ENCODE results near the gene CMTM5.
A peak's percentile ranks its signal among the peaks of the same experiment; 100 is the strongest.

The CMTM5 gene

DNA sequence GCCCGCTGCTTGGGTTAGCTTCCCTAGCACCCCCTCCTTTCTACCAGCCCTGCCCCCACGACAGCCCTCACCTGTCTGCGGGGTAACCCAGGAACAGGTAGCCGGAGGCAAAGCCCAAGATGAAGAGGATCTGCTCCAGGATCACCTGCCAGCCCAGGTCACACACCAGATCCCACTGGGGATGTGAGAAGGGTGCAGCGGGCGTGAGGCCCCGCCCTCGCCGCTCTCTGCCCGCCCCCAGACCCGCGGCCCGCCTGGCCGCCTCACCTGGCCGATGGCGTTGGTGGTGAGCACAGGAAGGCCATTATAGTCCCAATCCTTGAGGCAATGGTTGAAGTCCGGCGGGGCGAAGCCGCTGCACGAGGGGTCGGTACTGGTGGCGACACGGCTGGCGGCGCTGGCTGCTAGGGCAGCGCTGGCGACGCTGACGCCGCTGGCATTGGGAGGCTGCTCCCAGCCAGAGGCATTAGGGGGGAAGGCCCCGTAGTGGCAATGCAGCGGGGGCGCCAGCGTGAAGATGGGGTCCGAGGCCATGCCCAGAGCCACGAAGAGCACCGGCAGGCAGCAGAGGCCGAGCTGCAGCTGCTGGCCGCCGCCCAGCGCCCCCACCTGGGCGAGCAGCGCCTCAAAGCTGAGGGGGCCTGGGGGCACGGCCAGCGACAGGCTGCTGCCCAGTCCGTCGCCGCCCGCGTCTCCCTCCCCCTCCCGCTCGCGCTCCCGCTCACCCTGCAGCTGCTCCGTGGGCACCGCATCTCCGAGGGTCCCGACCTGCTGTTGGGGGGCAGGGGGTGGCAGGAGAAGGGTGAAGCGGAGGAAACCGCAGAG is 25.0 kb upstream of the CMTM5 start:
- peak; percentile 58 for ATAC-seq
- TF ChIP-seq CSDC2 (CRISPR knock-in tag; IDR thresholded peaks at IDR 0.05), result no peak
- TF ChIP-seq, protein P1, sequence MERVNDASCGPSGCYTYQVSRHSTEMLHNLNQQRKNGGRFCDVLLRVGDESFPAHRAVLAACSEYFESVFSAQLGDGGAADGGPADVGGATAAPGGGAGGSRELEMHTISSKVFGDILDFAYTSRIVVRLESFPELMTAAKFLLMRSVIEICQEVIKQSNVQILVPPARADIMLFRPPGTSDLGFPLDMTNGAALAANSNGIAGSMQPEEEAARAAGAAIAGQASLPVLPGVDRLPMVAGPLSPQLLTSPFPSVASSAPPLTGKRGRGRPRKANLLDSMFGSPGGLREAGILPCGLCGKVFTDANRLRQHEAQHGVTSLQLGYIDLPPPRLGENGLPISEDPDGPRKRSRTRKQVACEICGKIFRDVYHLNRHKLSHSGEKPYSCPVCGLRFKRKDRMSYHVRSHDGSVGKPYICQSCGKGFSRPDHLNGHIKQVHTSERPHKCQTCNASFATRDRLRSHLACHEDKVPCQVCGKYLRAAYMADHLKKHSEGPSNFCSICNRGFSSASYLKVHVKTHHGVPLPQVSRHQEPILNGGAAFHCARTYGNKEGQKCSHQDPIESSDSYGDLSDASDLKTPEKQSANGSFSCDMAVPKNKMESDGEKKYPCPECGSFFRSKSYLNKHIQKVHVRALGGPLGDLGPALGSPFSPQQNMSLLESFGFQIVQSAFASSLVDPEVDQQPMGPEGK (CRISPR knock-in tag; IDR thresholded peaks at IDR 0.05; ENCODE audit: borderline replicate concordance), result 0 out of 2 replicates have a peak, but pooled peaks have one; percentile 28

DNA sequence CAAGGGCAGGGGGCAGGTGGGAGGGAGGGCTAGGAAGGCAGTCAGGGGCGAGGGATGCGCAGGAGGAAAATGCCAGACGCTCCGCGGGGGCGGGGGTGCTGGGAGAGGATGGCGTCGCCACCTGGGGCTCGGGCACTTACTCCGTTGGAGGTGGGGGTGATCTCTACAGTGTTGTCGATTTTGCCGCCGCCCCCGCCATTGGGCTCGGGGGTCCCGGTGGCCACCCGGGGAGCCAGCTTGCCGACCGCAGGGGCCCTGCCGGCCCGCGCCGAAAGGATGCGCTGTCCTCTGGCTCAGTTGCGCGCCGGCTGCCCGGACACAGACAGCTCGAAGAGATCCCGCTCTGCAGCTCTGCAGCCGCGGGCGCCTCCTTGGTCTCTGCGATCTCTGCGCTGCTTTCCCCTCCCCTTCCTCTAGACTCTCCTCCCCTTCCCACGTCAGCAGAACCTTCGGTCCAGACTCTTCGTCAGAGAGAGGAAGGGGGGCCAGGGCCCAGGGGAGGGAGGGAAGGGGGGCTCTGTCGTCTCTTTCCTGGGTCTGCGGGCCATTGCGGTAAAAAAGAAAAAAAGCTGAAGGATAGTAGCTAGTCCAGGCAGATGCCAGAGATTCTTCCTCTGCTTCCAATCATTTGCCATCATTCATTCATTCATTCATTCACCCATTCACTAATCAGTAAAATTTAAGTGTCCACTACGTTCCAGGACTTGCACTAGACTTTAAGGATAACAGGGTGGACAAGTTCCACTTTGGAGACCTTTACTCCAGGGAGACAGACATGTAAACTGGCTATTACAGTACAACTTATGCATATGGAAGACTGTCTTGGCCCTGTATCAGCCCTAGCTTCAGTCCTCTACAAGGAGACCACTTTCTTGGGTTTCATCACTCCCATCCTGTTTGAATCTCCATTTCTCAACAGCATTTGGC is 24.1 kb upstream of the CMTM5 start, which contains the start of gene SLC22A17:
SLC22A17 (minus strand) TSS at position 382 of the 927 bp plus-strand sequence.
- no peak for TF ChIP-seq RARB (CRISPR knock-in tag; IDR thresholded peaks at IDR 0.05)
- no peak for TF ChIP-seq TCF4 (CRISPR knock-in tag; IDR thresholded peaks at IDR 0.05; ENCODE audit: borderline replicate concordance)
- TF ChIP-seq, protein P2, sequence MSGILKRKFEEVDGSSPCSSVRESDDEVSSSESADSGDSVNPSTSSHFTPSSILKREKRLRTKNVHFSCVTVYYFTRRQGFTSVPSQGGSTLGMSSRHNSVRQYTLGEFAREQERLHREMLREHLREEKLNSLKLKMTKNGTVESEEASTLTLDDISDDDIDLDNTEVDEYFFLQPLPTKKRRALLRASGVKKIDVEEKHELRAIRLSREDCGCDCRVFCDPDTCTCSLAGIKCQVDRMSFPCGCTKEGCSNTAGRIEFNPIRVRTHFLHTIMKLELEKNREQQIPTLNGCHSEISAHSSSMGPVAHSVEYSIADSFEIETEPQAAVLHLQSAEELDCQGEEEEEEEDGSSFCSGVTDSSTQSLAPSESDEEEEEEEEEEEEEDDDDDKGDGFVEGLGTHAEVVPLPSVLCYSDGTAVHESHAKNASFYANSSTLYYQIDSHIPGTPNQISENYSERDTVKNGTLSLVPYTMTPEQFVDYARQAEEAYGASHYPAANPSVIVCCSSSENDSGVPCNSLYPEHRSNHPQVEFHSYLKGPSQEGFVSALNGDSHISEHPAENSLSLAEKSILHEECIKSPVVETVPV (CRISPR knock-in tag; IDR thresholded peaks at IDR 0.05), result no peak
- no peak for TF ChIP-seq ZNF565 (CRISPR knock-in tag; conservative IDR thresholded peaks at IDR 0.05; ENCODE audit: low read depth)
- TF ChIP-seq, protein P3, sequence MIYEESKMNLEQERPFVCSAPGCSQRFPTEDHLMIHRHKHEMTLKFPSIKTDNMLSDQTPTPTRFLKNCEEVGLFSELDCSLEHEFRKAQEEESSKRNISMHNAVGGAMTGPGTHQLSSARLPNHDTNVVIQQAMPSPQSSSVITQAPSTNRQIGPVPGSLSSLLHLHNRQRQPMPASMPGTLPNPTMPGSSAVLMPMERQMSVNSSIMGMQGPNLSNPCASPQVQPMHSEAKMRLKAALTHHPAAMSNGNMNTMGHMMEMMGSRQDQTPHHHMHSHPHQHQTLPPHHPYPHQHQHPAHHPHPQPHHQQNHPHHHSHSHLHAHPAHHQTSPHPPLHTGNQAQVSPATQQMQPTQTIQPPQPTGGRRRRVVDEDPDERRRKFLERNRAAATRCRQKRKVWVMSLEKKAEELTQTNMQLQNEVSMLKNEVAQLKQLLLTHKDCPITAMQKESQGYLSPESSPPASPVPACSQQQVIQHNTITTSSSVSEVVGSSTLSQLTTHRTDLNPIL (CRISPR knock-in tag; IDR thresholded peaks at IDR 0.05; ENCODE audit: low read depth), result no peak
- TF ChIP-seq, protein P1 (CRISPR knock-in tag; IDR thresholded peaks at IDR 0.05; ENCODE audit: borderline replicate concordance), result 0 out of 2 replicates have a peak, but pooled peaks have one; percentile 5
- TF ChIP-seq ZNF8 (CRISPR knock-in tag; IDR thresholded peaks at IDR 0.05), result no peak
- no peak for TF ChIP-seq ZFP30 (CRISPR knock-in tag; IDR thresholded peaks at IDR 0.05)
- ATAC-seq, result peak; percentile 98

DNA sequence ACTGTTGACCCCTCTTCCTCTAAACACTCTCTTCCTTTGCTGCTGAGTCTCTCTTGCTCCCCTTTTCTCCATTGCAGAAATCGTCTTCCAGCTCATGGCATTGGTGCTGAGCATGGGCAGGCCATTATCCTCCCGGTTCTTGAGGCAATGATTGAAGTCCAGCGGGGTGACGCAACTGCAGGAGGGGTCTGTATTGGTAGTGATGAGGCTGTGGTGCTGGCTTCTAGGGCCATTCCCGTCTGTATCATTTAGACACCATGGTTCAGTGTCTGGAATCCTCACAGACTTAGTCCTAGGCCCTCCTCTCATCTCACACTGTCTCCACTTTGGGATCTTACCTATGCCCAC is 23.4 kb upstream of the CMTM5 start:
- TF ChIP-seq, protein P1 (CRISPR knock-in tag; IDR thresholded peaks at IDR 0.05; ENCODE audit: borderline replicate concordance), result no peak
- ATAC-seq, result no peak

DNA sequence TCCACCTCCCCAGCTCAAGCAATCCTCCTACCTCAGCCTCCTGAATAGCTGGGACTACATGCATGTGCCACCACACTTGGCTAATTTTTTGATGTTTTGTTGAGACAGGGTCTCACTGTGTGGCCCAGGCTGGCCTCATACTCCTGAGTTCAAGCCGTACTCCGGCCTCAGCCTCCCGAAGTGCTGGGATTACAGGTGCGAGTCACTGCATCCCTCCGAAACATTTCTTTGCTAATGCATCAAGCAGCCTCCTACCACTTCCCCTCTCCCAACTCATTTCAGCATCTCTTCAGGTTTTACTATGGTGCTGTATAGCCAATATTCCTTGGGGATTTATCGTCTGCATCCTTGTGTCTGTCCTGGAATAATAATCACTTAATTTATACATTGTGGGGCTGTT is 21.9 kb upstream of the CMTM5 start:
- no peak for TF ChIP-seq ARNTL (CRISPR knock-in tag; IDR thresholded peaks at IDR 0.05; ENCODE audit: borderline replicate concordance, low read depth)
- TF ChIP-seq ZNF8 (CRISPR knock-in tag; IDR thresholded peaks at IDR 0.05), result no peak
- no peak for TF ChIP-seq PPARA (CRISPR knock-in tag; IDR thresholded peaks at IDR 0.05; ENCODE audit: borderline replicate concordance)
- no peak for TF ChIP-seq ZNF565 (CRISPR knock-in tag; conservative IDR thresholded peaks at IDR 0.05; ENCODE audit: low read depth)
- no peak for ATAC-seq

DNA sequence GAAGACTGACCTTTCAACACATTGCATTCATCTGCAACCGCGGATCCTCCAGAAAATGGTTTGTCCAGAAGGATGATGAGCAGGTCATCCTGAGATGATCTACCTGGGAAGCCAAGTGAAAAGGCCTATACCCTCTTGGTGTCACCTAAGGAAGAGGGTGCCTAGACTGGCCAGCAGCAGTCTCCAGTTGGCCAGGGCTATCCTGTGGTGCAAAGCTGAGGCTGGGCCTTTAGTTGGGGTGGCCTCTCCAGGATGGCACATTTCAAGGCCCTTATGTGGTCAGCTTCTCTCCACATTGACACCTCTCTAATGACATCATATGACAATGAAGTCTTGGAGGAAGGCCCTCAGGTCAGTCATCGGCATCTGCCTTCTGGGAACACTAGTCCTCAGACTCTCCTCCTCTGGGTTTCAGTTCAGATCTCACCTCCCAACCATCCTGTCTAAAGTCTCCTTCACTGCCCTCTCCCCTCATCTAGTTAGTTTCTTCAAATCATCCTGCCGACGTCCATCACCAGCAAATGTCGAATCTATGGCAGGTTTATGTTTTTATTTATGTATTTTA is 20.9 kb upstream of the CMTM5 start:
- no peak for ATAC-seq
- TF ChIP-seq RARB (CRISPR knock-in tag; IDR thresholded peaks at IDR 0.05), result no peak
- TF ChIP-seq PPARA (CRISPR knock-in tag; IDR thresholded peaks at IDR 0.05; ENCODE audit: borderline replicate concordance), result no peak
- no peak for TF ChIP-seq ZNF70 (CRISPR knock-in tag; IDR thresholded peaks at IDR 0.05)
- TF ChIP-seq ZNF565 (CRISPR knock-in tag; conservative IDR thresholded peaks at IDR 0.05; ENCODE audit: low read depth), result no peak
- TF ChIP-seq ARNTL (CRISPR knock-in tag; IDR thresholded peaks at IDR 0.05; ENCODE audit: borderline replicate concordance, low read depth), result no peak
- TF ChIP-seq GLIS3 (CRISPR knock-in tag; IDR thresholded peaks at IDR 0.05), result no peak
- TF ChIP-seq ZFP3 (CRISPR knock-in tag; IDR thresholded peaks at IDR 0.05), result no peak
- no peak for TF ChIP-seq ZFP30 (CRISPR knock-in tag; IDR thresholded peaks at IDR 0.05)
- TF ChIP-seq ZNF8 (CRISPR knock-in tag; IDR thresholded peaks at IDR 0.05), result no peak
- TF ChIP-seq, protein P4, sequence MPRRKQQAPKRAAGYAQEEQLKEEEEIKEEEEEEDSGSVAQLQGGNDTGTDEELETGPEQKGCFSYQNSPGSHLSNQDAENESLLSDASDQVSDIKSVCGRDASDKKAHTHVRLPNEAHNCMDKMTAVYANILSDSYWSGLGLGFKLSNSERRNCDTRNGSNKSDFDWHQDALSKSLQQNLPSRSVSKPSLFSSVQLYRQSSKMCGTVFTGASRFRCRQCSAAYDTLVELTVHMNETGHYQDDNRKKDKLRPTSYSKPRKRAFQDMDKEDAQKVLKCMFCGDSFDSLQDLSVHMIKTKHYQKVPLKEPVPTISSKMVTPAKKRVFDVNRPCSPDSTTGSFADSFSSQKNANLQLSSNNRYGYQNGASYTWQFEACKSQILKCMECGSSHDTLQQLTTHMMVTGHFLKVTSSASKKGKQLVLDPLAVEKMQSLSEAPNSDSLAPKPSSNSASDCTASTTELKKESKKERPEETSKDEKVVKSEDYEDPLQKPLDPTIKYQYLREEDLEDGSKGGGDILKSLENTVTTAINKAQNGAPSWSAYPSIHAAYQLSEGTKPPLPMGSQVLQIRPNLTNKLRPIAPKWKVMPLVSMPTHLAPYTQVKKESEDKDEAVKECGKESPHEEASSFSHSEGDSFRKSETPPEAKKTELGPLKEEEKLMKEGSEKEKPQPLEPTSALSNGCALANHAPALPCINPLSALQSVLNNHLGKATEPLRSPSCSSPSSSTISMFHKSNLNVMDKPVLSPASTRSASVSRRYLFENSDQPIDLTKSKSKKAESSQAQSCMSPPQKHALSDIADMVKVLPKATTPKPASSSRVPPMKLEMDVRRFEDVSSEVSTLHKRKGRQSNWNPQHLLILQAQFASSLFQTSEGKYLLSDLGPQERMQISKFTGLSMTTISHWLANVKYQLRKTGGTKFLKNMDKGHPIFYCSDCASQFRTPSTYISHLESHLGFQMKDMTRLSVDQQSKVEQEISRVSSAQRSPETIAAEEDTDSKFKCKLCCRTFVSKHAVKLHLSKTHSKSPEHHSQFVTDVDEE (CRISPR knock-in tag; IDR thresholded peaks at IDR 0.05), result no peak
- TF ChIP-seq SNAI2 (CRISPR knock-in tag; IDR thresholded peaks at IDR 0.05), result no peak
- no peak for TF ChIP-seq ISL1 (CRISPR knock-in tag; IDR thresholded peaks at IDR 0.05)
- no peak for TF ChIP-seq CSDC2 (CRISPR knock-in tag; IDR thresholded peaks at IDR 0.05)
